HG03460 (cell line): ENCODE results near the gene S100A1.
"Not testable (repeated sequence)": the region's sequence is repeated elsewhere in the genome, so short reads cannot be mapped to it uniquely, and the experiment has no call there.

ENCODE experiments used
- ATAC-seq: cut with Tn5 transposase; IDR thresholded peaks from one replicate; pipeline ENCODE4 v1.9.1; 2021; ENCODE audit not compliant: unreplicated experiment

Gene S100A1

DNA sequence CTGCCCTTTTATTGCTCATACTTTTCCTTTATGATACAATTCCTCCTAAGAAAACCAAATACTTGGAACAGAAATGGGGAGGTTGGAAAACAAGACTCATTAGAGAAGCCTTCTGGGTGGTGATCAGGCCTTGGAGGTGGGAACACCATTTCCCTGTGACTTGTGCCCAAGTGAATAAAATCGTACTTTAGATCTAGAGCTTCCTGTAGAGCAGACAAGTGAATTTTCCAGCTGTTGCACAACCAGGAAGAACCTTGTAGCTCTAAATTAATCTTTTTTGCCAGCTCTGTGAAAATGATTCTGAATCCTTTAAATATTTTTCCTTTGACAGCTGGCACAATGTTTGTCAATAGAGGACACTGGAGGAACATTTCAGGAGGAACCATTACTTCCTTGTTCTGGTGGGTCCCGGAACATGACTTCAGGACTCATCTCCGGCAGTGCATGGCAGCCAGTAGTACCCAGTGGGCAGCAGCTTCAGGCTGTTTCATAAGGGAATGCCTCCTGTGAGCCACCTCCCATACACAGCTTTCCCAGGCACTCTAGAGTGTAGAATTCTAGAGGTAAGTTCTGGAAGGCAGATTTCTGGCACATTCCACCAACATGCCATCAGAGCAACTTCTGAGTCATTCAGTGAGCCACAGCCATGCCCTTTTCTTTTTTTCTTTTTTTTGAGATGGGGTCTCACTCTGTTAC, 24.7 kb downstream of the S100A1 start:
- no peak for ATAC-seq

DNA sequence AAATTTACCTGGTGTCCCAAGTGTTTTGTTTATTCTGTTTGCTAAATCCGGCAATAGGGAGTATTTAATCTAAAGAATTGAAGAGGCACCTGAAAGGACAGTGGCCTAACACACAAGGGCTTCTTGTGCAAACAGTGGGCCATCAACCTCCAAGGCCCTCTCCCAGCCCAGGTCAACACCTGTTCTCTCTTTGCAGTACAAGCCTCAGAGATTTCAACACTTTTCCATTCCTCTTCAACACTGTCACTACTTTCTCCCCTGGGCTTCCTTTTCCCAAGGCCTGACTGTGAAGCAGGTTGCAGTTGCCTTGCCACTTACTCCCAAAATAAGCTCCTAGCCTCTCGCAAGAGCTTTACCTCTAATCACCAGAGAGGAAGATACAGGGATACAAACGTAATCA, 27.1 kb downstream of the S100A1 start:
- no peak for ATAC-seq

GRCh38 chr1:153658400-153659174, 30.4 kb downstream of the S100A1 start, which contains the start of gene SNAPIN:
TSS of gene SNAPIN (plus strand) at chr1:153658703. CDS start at chr1:153658744, 41 bp downstream.
- peak; percentile 92 for ATAC-seq

DNA sequence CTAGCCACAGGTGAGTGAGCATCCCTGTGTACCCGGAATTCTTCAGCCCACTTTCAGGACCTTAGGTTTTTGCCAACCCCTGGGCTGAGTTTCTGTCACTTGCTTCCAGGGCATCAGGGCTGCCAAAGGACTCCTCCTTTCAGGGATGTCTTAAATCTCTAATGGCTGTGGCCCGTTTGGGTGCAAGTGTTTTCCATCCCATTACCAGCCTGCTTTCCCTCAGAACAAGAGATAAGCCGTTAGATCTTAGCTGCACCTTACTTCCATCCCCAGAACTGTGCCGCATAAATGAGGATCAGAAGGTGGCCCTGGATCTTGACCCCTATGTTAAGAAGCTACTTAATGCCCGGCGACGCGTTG, 30.9 kb downstream of the S100A1 start:
- no peak for ATAC-seq

GRCh38 chr1:153659656-153660055, 31.4 kb downstream of the S100A1 start:
- no peak for ATAC-seq

- ATAC-seq, result no peak
Measured at GRCh38 chr1:153661111-153661708, 33.0 kb downstream of the S100A1 start.

GRCh38 chr1:153662269-153662668, 34.0 kb downstream of the S100A1 start:
- no peak for ATAC-seq

- ATAC-seq, result no peak
Measured at GRCh38 chr1:153663211-153663610, 35.0 kb downstream of the S100A1 start.

DNA sequence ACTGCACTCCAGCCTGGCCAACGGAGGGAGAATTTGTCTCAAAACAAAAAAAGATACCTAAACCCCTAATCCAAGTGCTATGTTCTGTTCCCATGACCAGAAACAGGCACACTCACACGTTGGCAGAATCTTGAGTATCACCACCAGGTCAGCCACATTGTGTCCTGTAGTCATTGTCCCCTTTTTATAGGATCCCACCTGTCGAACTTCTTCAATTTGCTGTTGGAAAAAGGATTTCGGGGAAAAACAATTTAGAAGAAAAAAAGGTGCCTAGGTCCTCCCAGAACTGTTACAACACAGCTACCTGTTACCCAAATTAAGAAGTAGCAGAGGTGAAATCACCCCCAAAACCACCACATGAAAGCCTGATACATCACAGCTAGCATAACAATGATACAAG, 39.2 kb downstream of the S100A1 start:
- no peak for ATAC-seq

- ATAC-seq, result not testable (repeated sequence)
Measured at GRCh38 chr1:153668672-153669071, 40.4 kb downstream of the S100A1 start.

DNA sequence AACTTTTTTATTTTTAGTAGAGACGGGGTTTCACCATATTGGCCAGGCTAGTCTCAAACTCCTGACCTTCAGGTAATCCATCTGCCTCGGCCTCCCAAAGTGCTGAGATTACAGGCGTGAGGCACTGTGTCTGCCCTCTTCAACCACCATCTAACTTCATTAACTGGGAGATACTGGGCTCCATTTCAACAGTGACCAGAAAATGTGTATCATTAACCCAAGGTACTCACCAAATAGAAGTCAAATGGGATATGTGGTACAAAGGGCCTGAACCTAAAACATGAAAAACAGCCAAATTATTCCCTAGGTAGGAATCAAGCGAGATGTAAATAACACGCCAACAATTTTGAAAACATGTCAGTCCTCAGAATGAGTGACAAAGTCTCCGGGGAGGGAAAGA, 41.4 kb downstream of the S100A1 start:
- ATAC-seq, result no peak

DNA sequence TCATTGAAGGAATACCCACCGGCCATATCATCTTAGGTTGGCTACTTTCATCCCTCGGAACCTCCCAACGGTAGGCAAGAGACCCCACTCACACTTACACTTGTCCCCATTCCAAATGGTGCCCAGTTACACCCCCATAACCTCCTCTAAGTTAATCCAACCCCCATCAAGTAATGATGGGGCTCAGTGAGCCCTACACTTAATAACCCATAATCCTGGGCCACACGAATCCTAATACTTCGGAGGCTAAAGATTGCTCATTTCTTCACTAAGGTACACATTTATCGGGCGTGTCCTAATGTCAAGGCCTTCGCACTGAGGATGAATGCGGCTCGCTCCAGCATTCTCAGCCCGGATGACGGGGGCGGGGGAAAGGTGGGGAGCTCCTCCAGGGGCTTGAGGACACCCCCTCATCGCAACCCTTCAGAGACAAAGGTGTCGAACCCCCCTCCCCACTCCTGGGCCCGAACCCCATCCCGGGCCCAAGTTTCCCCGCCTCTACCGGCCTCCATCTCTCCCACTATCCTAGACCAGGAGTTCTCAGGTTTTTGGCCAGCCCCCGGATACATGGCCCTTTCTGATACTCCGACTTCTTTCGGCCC, 42.1 kb downstream of the S100A1 start:
- no peak for ATAC-seq

GRCh38 chr1:153670859-153671627, 42.8 kb downstream of the S100A1 start, which contains the start of gene ILF2:
TSS of gene ILF2 (minus strand) at chr1:153670993. CDS start at chr1:153670922, 71 bp downstream.
- ATAC-seq, result peak; percentile 82

DNA sequence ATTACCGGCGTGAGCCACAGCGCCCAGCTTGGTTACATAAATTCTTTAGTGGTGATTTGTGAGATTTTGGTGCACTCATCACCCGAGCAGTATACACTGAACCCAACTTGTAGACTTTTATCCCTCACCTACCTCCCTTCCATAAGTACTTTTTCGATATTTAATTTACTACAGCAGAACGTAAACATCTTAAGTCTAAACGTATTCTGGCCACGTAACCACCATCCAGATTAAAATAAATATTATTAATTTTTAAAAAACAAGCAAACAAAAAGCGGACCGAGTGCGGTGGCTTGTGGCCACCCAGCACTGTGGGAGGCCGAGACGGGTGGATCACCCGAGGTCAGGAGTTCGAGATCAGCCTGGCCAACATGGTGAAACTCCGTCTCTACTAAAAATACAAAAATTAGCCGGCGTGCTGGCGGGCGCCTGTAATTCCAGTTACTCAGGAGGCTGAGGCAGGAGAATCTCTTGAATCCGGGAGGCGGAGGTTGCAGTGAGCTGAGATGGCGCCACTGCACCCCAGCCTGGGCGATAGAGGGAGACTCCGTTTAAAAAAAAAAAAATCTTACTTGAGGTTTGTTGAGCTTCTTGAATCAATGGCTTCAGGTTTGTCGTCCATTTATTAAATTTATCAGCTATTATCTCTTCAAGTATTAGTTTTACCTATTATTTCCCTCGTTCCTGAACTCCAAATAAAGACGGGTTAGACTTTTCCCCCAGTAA, 43.6 kb downstream of the S100A1 start:
- ATAC-seq, result peak; percentile 15

- ATAC-seq, result no peak
Measured at GRCh38 chr1:153673511-153673910, 45.3 kb downstream of the S100A1 start.

DNA sequence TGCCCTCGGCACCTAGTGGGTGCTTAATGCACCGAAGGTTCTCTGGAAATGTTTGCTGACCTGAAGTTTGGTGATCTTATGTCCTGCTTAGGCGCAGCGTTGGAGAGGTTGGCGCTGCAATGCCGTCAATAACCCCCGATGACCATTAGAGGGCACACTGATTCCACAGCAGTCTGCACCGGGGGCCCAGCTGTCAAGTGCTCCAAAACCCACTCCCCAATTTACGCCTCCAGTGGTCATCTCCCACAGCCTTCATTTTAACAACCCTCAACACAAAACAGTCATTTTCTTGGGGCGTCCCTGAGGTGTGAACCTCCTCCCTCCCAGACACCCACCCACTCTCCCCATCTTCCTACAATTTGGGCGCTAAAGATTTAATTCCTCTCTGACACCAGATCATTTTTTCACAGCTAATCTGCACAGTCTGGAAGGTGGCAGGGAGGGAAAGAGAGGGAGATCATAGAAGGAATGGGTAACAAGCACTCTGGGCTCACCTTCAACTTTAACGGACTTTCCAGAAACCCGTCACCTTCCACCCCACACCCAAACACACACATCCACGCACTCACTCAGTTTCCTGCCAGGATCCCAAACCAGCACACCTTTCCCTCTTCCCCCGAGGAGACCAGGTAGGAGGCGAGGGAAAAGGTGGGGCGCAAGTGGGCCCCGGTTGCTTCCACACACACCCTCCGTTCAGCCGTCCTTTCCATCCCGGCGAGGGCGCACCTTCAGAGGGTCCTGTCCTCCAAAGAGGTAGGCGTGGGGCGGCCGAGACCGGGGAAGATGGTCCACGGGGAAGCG, 49.7 kb downstream of the S100A1 start:
- no peak for ATAC-seq

GRCh38 chr1:153678519-153679336, 50.5 kb downstream of the S100A1 start, which contains the start of gene NPR1:
TSS of gene NPR1 (plus strand) at chr1:153678688. CDS start at chr1:153679109, 421 bp downstream.
- ATAC-seq, result no peak
